HEK293T (cell line): ENCODE data around the gene ARMC6.

Experiments used
- FOXM1 ChIP-seq: fragments of 450-650 bp; IDR thresholded peaks from 2 replicates; pipeline ENCODE4 v1.6.1; 2017; ENCODE audit warnings: mild to moderate bottlenecking, borderline replicate concordance
- HDGF ChIP-seq: fragments of 450-650 bp; IDR thresholded peaks from 2 replicates; pipeline ENCODE4 v1.6.1; 2017; ENCODE audit warnings: antibody characterized with exemption, borderline replicate concordance
- SP1 ChIP-seq: fragments of 450-650 bp; IDR thresholded peaks from 2 replicates; pipeline ENCODE4 v1.6.1; 2017

DNA sequence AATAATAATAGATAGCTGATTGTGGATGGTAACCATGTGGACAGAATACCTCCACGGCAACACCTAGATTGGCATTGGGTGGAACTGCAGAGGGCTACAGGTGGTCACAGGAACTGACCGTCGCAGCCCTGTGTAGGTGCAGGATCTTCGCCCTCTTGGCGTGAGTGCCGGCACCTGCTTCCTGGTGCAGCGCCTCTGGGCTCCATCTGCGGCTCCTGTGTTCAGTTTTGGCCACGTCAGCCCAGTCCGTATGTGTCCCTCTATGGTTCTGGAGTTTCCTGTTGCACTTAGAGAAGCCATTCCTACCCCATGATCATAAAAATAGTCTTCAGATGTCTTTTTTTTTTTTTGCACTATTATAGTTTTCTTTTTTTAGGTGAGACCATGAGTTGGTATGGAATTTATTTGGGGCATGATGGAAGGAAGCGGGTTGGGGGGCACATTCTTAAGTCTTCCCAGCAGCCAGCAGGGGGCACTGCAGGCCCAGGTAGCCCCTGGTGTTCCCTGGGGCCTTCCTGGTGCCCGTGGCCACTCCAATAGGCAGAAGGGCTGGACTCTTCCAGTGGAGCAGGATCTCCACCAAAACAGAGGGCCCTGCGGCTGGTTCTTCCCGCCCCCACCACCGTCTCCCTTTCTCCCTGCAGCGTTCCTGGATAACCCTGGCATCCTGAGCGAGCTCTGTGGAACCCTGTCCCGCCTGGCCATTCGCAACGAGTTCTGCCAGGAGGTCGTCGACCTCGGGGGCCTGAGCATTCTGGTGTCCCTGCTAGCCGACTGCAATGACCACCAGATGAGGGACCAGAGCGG lies 20.3 kb downstream of the ARMC6 start:
- TF ChIP-seq HDGF = no peak
- no peak for TF ChIP-seq FOXM1
- no peak for TF ChIP-seq SP1
